ENCODE results near the gene PRKCE. TPM values are rescaled to one million over a fixed set of nuclear protein-coding genes. Genes with fewer than 3 reads are reported as not detected.

PRKCE gene
- 1.7 and 2.4 TPM in 2 replicates for total RNA-seq (2021)
- percentile 39 among the genes with signal in this experiment for Bru-seq, nascent RNA
- BruChase-seq, experiment 1, labeled RNA remaining after a 2-hour chase = percentile 36 among the genes with signal in this experiment
- percentile 41 among the genes with signal in this experiment for BruChase-seq, experiment 2, labeled RNA remaining after a 6-hour chase
- long read RNA-seq, partial matches to known transcripts = 0 of 3 reads
- long read RNA-seq, other reads (novel, unspliced or antisense) = 3 of 3 reads

DNA sequence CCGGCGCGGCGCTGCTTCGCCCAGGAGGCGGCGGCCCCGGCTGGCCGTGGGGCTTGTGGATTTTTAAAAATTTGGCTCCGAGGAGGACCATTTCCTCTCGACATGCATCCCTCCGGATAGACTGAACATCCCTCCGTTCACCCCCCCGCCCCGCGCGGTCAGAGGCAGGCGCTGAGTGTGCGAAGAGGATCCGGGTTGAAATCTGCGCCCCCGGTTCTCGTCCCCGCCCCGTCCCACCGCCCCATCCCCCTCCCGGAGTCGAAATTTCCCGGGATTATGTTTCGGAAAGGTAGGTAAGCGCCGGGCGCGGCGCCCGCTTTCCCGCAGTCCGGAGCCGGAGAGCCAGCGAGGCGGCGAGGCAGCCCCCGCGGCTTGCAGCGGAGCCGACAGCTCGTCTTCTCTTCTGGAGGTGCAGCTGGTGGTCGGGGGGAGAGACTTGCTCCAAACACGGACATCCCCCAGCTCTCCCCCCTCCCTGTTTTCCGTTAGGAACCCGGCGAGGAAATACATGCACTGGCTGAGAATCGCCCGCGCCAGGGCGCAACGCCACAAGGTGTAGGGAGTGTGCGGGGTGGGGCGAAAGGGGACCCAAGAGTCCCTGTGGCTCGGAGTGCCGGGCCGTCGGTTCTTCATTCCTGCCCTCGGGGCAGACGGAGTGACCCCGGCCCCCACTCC lies at the start of gene PRKCE:
Gene PRKCE, plus strand, starts transcription at position 261 of the 675 bp plus-strand sequence.
- CTCF ChIA-PET = interaction anchor here (0.6 to 0.9 kb wide), 2 partner anchors 128 to 311 kb away, joined by 3 to 12 read pairs; no protein-coding TSS in a partner anchor
- BruUV-seq (replicated peaks) = no TSS peak
- Histone ChIP-seq H3K4me3 (ENCODE audit: low read depth, low read length, poor library complexity, severe bottlenecking) (peak within 1 kb of the TSS; percentile 73), H3K36me3 (ENCODE audit: insufficient read depth, low read length, poor library complexity, severe bottlenecking) (no peaks in the 10 kb centered on the region), H3K27me3 (replicated peaks; ENCODE audit: insufficient read depth, low read depth, low read length, poor library complexity) (peaks cover 44% of the 10 kb centered on the region), H3K27ac (ENCODE audit: low read depth, low read length, poor library complexity, severe bottlenecking) (no peak within 1 kb of the TSS), H3K4me1 (ENCODE audit: insufficient read depth, low read length, poor library complexity, severe bottlenecking) (peaks cover 19% of the 10 kb centered on the region), H3K9me3 (ENCODE audit: low read depth, low read length, poor library complexity, severe bottlenecking) (no peaks in the 10 kb centered on the region)
- peak; percentile 40 for DNase-seq (ENCODE audit: low spot score)
- POLR2A ChIA-PET (ENCODE audit: low non-redundant PET) = no interaction called here
- TF ChIP-seq EZH2 (IDR thresholded peaks at IDR 0.05; ENCODE audit: borderline replicate concordance, low read depth, low read length, poor library complexity, severe bottlenecking) = peak; percentile 78
- TF ChIP-seq, protein P1, sequence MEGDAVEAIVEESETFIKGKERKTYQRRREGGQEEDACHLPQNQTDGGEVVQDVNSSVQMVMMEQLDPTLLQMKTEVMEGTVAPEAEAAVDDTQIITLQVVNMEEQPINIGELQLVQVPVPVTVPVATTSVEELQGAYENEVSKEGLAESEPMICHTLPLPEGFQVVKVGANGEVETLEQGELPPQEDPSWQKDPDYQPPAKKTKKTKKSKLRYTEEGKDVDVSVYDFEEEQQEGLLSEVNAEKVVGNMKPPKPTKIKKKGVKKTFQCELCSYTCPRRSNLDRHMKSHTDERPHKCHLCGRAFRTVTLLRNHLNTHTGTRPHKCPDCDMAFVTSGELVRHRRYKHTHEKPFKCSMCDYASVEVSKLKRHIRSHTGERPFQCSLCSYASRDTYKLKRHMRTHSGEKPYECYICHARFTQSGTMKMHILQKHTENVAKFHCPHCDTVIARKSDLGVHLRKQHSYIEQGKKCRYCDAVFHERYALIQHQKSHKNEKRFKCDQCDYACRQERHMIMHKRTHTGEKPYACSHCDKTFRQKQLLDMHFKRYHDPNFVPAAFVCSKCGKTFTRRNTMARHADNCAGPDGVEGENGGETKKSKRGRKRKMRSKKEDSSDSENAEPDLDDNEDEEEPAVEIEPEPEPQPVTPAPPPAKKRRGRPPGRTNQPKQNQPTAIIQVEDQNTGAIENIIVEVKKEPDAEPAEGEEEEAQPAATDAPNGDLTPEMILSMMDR (conservative IDR thresholded peaks at IDR 0.05; ENCODE audit: low read depth, low read length) = no peak
- intact Hi-C loops (cut with micrococcal nuclease; ENCODE audit: unreplicated experiment) = no loop called here

DNA sequence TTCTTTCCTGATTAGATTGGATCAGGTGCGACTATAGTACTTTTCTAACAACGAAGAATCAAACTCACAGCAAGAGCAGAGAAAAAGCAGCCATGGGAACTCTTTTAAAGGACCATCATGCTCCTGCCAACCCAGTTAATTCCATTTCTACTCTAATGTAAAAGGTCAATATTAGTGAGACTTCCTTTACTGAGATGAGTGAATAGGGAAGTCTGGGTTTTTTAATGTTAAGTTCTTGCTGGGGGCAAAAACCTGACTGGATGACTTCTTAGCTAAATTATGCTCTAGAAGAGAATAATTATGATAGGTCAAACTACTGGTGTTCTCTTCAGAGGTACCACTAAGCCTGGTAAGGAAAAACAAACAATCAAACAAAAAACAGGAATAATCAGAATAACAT lies 48.9 kb upstream of the PRKCE start:
- intact Hi-C loops (cut with micrococcal nuclease; ENCODE audit: unreplicated experiment) = no loop called here
- TF ChIP-seq EZH2 (IDR thresholded peaks at IDR 0.05; ENCODE audit: borderline replicate concordance, low read depth, low read length, poor library complexity, severe bottlenecking) = no peak
- TF ChIP-seq, protein P1 (conservative IDR thresholded peaks at IDR 0.05; ENCODE audit: low read depth, low read length) = no peak
- peaks cover 24% of the 10 kb centered on the region for H3K36me3 ChIP-seq (ENCODE audit: insufficient read depth, low read length, poor library complexity, severe bottlenecking)
- no peak for DNase-seq (ENCODE audit: low spot score)
- no peak overlapping the region for H3K27ac ChIP-seq (ENCODE audit: low read depth, low read length, poor library complexity, severe bottlenecking)
- H3K27me3 ChIP-seq (replicated peaks; ENCODE audit: insufficient read depth, low read depth, low read length, poor library complexity) = no peaks in the 10 kb centered on the region
- no peaks in the 10 kb centered on the region for H3K9me3 ChIP-seq (ENCODE audit: low read depth, low read length, poor library complexity, severe bottlenecking)
- ChIA-PET POLR2A (ENCODE audit: low non-redundant PET) (no interaction called here), CTCF (no interaction called here)
- BruUV-seq (replicated peaks) = no TSS peak
- H3K4me1 ChIP-seq (ENCODE audit: insufficient read depth, low read length, poor library complexity, severe bottlenecking) = no peaks in the 10 kb centered on the region
- H3K4me3 ChIP-seq (ENCODE audit: low read depth, low read length, poor library complexity, severe bottlenecking) = no peak overlapping the region

DNA sequence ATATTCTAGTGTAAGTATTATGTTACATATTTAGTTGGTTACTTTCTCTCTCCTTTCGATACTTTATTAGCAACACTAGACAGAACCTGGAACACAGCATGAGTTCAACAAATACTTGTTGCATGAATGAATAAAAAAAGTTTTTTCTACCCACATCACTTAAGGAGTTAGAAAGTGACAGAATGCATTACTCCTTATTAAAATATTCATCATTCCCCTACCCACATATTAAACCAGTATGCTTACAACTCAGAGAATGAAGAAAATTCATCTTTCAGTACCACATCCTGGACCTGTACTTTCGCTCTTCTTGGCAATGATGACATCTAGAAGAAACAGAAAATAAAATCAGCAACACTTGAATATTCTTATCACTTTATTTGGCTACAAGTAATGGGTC lies 46.4 kb upstream of the PRKCE start:
- no TSS peak for BruUV-seq (replicated peaks)
- intact Hi-C loops (cut with micrococcal nuclease; ENCODE audit: unreplicated experiment) = no loop called here
- ChIA-PET CTCF (no interaction called here), POLR2A (ENCODE audit: low non-redundant PET) (interaction anchor here (0.6 kb wide), 1 partner anchor 815 kb away, joined by 5 read pairs; no protein-coding TSS in a partner anchor)
- Histone ChIP-seq H3K4me3 (ENCODE audit: low read depth, low read length, poor library complexity, severe bottlenecking) (no peak overlapping the region), H3K9me3 (ENCODE audit: low read depth, low read length, poor library complexity, severe bottlenecking) (no peaks in the 10 kb centered on the region), H3K27ac (ENCODE audit: low read depth, low read length, poor library complexity, severe bottlenecking) (no peak overlapping the region), H3K36me3 (ENCODE audit: insufficient read depth, low read length, poor library complexity, severe bottlenecking) (peaks cover 18% of the 10 kb centered on the region), H3K27me3 (replicated peaks; ENCODE audit: insufficient read depth, low read depth, low read length, poor library complexity) (no peaks in the 10 kb centered on the region), H3K4me1 (ENCODE audit: insufficient read depth, low read length, poor library complexity, severe bottlenecking) (peaks cover 7% of the 10 kb centered on the region)
- TF ChIP-seq EZH2 (IDR thresholded peaks at IDR 0.05; ENCODE audit: borderline replicate concordance, low read depth, low read length, poor library complexity, severe bottlenecking) = no peak
- TF ChIP-seq, protein P1 (conservative IDR thresholded peaks at IDR 0.05; ENCODE audit: low read depth, low read length) = no peak
- no peak for DNase-seq (ENCODE audit: low spot score)
